22Rv1 (cell line): ENCODE measurements around the gene U2AF2.

Source experiments
- CTCF ChIP-seq: fragments of 450-650 bp; IDR thresholded peaks from 2 replicates; pipeline ENCODE4 v1.5.1; 2017; ENCODE audit warnings: mild to moderate bottlenecking
- ZFX ChIP-seq: fragments of 450-650 bp; IDR thresholded peaks from 2 replicates; pipeline ENCODE4 v1.6.1; 2017; ENCODE audit warnings: antibody characterized with exemption, borderline replicate concordance

DNA sequence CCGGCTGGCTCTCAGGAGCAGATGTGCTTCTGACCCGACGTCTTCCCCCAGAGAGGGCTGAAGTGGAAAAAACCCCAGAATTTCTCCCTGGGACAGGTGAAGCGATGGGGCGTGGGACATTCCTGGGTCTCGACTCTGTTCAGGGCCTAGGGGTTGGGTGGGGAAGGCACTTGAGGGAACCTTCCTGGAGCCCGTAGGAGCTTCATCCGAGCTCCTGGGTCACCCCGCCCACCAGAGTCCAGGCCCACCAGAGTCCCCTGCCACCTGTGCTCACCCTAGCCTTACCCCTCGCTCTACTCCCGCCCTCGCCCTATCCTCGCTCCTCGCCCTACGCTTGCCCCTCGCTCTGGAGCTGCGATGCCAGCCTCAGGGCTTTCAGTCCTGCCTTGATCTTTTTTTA lies 43.4 kb downstream of the U2AF2 start:
- TF ChIP-seq CTCF (no peak), ZFX (no peak)
